GM12891 (cell line): ENCODE data around the gene SHISA6.
"Not testable (repeated sequence)": the region's sequence is repeated elsewhere in the genome, so short reads cannot be mapped to it uniquely, and the experiment has no call there.

Experiments used
- DNase-seq: peaks from one replicate; pipeline ENCODE4 v3.0.0; 2011; ENCODE audit warnings: low spot score; ENCODE audit not compliant: insufficient read length
- FAIRE-seq: peaks from 2 replicates; lab custom pipeline; 2011; peaks lifted over from hg19 to GRCh38; lab: Jason Lieb, UNC
- PAX5 ChIP-seq: IDR thresholded peaks from 2 replicates; pipeline ENCODE4 v1.6.1; 2011; ENCODE audit warnings: low read length, moderate library complexity, mild to moderate bottlenecking; ENCODE audit not compliant: insufficient read depth, severe bottlenecking
- POLR2A ChIP-seq: IDR thresholded peaks from 2 replicates; pipeline ENCODE4 v1.6.1; 2011; ENCODE audit warnings: low read depth, low read length, control low read depth
- POLR2AphosphoS5 ChIP-seq: IDR thresholded peaks from 2 replicates; pipeline ENCODE4 v1.6.1; 2011; ENCODE audit warnings: low read depth, low read length, control low read depth
- POU2F2 ChIP-seq: IDR thresholded peaks from 2 replicates; pipeline ENCODE4 v1.6.1; 2011; ENCODE audit warnings: low read depth, mild to moderate bottlenecking, control low read depth, low read length, moderate library complexity
- SPI1 ChIP-seq: IDR thresholded peaks from 2 replicates; pipeline ENCODE4 v1.6.1; 2011; ENCODE audit warnings: low read depth, low read length, control low read depth
- TAF1 ChIP-seq: IDR thresholded peaks from 2 replicates; pipeline ENCODE4 v1.6.1; 2011; ENCODE audit warnings: low read depth, low read length, control low read depth

Gene SHISA6

DNA sequence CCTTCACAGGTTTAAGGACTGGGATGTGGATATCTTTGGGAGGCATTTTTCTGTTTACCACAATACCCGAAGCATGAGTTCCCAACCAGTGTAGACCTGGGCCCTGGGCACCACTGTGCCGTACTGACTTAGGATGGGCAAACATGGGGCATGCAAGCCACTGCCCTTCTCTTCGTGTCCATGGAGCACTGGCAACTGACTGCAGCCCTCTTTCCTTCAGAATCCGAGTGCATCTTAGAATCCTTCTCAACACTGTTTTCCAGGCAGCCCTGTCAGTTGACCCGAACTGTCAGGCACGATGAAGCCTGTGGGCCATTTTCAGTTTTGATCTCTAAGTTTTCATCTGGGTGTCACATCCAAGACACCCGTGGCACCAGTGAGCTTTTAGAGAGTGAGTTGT, 59.2 kb downstream of the SHISA6 start:
- no peak for DNase-seq
- TF ChIP-seq PAX5 (no peak), POLR2A (no peak), POU2F2 (no peak), POLR2AphosphoS5 (no peak), TAF1 (no peak), SPI1 (no peak)
- no peak for FAIRE-seq

DNA sequence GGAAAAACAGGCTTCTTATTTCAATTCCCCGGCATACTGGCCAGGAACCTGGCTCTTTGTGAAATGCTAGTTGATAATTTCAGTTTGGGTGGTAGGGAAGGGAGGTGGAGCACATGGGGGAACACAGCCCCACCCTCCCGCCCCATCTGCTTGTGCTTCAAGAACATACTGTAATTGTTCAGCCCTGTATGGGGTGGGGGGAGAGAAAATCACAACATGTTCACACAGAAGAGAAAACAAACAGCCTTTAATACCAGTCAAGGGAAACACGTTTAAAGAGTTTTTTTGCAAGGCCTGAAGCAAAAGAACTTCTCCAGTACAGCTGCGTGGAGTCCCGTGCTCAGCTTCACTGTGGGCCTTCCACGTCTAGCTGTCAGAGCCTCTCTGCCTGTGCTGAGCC, 59.7 kb downstream of the SHISA6 start:
- TF ChIP-seq PAX5 = no peak
- TF ChIP-seq POLR2AphosphoS5 = no peak
- no peak for TF ChIP-seq SPI1
- no peak for FAIRE-seq
- DNase-seq = no peak

DNA sequence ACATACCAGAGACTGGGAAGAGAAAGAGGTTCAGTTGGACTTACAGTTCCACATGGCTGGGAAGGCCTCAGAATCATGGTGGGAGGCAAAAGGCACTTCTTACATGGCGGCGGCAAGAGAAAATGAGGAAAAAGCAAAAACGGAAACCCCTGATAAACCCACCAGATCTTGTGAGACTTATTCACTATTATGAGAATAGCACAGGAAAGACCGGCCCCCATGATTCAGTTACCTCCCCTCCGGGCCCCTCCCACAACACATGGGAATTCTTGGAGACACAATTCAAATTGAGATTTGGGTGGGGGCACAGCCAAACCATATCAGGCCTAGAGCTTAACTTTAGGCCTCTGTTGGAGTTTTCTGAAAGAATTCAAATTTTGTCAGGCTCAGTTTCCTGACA, 60.9 kb downstream of the SHISA6 start:
- not testable (repeated sequence) for DNase-seq, FAIRE-seq

DNA sequence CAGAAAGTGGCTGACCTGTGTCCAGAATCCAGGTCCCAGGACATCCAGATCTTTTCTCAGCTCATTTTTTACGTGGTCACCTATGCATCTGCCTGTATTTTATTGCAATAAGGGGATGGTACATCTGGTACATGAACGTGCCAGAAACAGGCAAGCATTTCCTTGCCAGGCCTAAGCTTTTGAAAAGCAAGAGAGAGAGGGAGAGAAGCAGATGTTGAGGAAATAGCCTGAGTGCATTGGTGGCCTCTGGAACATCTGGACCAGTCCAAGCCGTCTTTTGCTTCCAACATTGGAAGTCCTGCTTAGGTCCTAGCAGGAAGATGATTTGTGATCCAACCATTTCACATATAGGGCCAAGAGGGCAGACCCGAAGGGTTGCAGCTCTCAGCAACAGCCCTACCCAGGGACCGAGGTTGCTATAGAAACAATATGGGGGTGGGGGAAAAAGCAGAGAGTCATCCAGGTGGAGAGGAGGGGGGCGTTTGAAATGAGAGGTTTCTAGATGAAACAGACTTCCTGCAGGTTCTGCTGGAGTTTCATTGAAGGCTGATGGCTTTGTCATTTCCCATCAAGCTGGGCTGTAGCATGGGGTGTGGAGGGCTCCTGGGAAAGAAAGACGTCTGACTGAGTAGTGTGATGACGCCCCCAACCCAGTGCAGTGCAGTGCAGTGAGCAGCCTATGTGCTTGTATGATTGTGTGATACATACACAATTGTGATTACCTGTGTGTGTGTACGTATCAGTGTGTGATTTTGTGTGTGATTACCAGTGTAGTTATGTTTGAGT, 61.6 kb downstream of the SHISA6 start:
- TF ChIP-seq TAF1 = no peak
- TF ChIP-seq PAX5 = no peak
- TF ChIP-seq POLR2AphosphoS5 = no peak
- TF ChIP-seq SPI1 = no peak
- TF ChIP-seq POLR2A = no peak
- no peak for TF ChIP-seq POU2F2
- FAIRE-seq = no peak
- DNase-seq = no peak

DNA sequence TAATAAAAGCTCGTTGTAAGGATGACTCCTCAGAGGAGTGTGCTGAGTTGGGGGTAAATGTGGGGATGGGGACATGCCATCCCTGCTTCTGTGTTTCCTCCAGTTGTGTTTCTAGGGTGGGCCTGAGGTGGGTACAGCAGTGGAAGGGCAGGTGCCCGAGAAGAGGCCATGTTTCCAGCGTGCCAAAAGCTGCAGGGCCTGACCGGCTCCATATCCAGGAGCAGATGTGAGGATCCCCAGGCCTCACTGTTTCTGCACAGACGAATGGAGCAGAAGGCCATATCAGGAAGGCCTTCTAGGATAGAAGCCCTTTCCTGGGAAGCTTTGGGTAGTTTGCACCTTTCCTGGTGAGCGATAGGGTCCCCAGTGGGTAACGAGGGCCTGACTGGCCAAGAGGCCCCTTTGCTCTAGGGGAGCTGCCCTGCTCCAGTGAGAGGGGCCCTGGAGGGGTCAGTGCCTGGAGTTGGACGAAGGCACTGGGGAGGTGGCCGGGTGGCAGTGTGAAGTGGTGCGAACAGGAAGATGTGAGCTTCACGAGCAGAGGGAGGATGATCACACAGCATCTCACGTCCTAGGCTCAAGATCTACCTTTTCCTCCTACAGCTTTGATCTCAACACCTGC, 62.9 kb downstream of the SHISA6 start:
- no peak for FAIRE-seq
- no peak for DNase-seq
- no peak for TF ChIP-seq SPI1
- TF ChIP-seq POU2F2 = no peak
- TF ChIP-seq POLR2AphosphoS5 = no peak
- no peak for TF ChIP-seq TAF1
- no peak for TF ChIP-seq POLR2A
- TF ChIP-seq PAX5 = no peak

DNA sequence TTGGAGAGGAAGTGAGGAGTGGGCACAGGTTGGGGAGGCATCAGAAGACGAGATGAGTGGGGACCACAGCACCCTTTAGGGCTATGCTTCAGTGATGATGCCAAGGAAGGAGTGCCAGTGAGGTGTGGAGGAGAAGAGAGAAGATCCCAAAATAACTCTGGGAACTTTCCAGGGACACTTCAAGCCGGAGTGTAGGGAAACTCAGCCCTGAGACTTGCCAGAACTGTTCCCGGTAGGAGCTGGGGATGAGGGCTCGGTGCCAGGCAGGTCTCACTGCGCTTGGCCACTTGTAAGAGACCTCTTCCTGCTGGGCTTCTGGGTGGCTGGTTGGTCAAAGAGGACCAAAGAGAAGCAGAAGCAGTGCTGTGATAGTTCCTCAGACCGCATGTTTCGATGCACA, 63.6 kb downstream of the SHISA6 start:
- no peak for FAIRE-seq
- no peak for DNase-seq
- TF ChIP-seq POLR2A = no peak
- no peak for TF ChIP-seq SPI1
- no peak for TF ChIP-seq TAF1
- no peak for TF ChIP-seq POLR2AphosphoS5
- TF ChIP-seq POU2F2 = no peak
- no peak for TF ChIP-seq PAX5

DNA sequence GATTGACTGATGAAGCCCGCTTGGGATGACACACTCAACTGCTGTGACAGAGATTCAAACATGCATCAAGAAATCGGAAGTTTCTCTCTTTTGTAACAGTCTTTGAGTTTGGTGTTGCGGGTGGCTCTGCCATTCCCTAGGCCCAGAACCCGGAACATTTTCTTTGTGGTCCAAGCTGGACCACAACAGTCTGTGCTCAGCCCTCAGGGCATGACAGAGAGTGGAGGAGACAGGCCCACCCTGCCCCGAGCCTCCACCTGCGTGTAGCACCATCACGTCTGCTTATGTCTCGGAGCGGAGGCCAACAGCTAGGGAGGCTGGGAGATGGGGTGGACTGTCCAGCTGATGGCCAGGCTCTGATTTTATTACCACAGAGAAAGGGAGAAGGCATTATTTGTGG, 64.5 kb downstream of the SHISA6 start:
- no peak for FAIRE-seq
- TF ChIP-seq SPI1 (no peak), POU2F2 (no peak), PAX5 (no peak), POLR2AphosphoS5 (no peak), TAF1 (no peak), POLR2A (no peak)
- DNase-seq = no peak

DNA sequence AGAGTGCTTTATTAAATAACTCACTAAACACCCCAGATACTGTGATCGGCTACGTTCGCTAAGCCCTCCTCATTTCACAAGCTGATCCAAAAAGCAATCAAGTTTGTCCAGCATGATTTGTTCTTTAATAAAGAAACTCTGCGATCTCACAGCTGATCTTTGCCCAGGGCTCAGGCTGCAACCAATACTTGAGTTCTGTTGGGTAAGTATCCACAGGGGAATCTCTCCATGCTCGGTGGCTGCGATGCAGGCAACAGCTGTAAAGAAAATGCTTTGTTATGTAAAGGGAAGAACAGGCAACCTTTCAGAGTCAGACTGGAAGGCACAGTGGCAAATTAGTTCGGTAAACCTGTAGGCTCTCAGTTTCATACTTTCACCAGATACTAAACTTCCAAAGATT, 67.5 kb downstream of the SHISA6 start:
- TF ChIP-seq POU2F2 = no peak
- no peak for TF ChIP-seq SPI1
- no peak for TF ChIP-seq PAX5
- TF ChIP-seq POLR2A = no peak
- TF ChIP-seq TAF1 = no peak
- FAIRE-seq = no peak
- DNase-seq = no peak

DNA sequence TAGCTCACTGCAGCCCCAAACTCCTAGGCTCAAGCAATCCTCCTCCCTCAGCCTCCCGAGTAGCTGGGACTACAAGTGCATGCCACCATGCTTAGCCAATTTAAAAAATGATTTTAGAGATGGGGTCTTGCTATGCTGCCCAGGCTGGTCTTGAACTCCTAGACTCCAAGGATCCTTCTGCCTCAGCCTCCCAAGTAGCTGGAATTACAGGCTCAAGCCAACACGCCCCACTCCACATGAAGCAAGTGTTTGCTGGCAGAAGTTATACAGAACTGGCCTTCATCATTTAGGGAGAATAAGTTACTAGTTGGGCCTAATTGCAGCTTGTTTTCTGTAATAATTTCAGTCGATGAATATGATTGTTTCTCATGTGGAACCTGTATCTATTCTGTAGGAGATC, 68.0 kb downstream of the SHISA6 start:
- no peak for FAIRE-seq
- TF ChIP-seq TAF1 = no peak
- TF ChIP-seq POU2F2 = no peak
- no peak for TF ChIP-seq POLR2AphosphoS5
- TF ChIP-seq PAX5 = no peak
- no peak for TF ChIP-seq SPI1
- no peak for TF ChIP-seq POLR2A
- no peak for DNase-seq

DNA sequence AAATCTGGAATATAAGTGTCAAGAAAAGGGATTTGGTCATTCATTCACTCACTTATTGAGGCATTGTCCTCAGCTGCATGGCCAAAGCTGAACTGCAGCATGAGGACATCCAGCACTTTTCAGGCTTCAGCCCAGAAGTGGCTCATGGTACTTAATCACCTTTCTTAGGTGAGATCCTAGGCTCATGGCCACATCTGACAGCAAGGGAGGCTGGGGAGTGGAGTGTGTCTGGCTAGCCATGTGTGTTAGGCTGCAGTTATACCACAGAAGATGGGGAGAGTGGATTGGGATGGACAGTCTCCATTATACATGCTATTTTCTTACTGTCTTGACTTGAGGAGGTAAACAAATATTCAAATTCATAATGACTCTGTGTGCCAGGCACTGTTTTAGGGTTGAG, 68.8 kb downstream of the SHISA6 start:
- FAIRE-seq (no peak), DNase-seq (no peak)
- TF ChIP-seq POLR2A (no peak), SPI1 (no peak), POU2F2 (no peak), TAF1 (no peak), POLR2AphosphoS5 (no peak), PAX5 (no peak)

DNA sequence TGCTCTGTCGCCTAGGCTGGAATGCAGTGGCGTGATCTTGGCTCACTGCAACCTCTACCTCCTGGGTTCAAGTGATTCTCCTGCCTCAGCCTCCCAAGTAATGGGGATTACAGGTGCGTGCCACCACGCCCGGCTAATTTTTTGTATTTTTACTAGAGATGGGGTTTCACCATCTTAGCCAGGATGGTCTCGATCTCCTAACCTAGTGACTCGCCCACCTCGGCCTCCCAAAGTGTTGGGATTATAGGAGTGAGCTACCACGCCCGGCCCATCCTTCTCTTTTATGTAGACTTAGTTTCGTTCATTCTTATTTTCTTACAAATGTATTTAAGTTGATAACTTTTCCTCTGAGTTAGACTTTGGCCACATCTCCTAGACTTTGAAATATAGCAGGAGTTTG, 75.4 kb downstream of the SHISA6 start:
- FAIRE-seq, DNase-seq: not testable (repeated sequence)
